H1 (cell line): ENCODE results near the gene ZC3H7B. TPM values are rescaled to one million over a fixed set of nuclear protein-coding genes. Genes with fewer than 3 reads are reported as not detected.

ENCODE experiments used
- CTCF ChIA-PET: fragments of 300-600 bp; sonication (Branson Sonifier 250); formaldehyde crosslinking; loops from one replicate; lab custom pipeline; 2021; ENCODE audit not compliant: partially characterized antibody; lab: Charles Lee
- POLR2A ChIA-PET: fragments of 300-600 bp; sonication (Branson Sonifier 250); formaldehyde crosslinking; loops from one replicate; lab custom pipeline; 2021; ENCODE audit warnings: inconsistent platforms; ENCODE audit not compliant: partially characterized antibody; lab: Charles Lee
- DNase-seq, 2 experiments: peaks; one replicate each; pipeline versions ENCODE4 v3.0.0 to v3.0.0-alpha.2; 2010 to 2022; ENCODE audit warnings: low spot score in 2 of 2, low read depth in 1 of 2, mixed read lengths in 1 of 2
- FAIRE-seq: peaks from 2 replicates; lab custom pipeline; 2011; peaks lifted over from hg19 to GRCh38; lab: Jason Lieb, UNC
- H2AFZ ChIP-seq: 2 replicates; pipeline ENCODE4 v1.8.1; 2012; ENCODE audit warnings: low read length, inconsistent platforms
- H2AK5ac ChIP-seq: 2 replicates; pipeline ENCODE4 v1.6.1; 2013; ENCODE audit warnings: low read depth, low read length
- H2BK120ac ChIP-seq: replicated peaks from 2 replicates; pipeline ENCODE3; 2013; ENCODE audit warnings: low read depth, low read length, inconsistent platforms
- H2BK12ac ChIP-seq: 2 replicates; pipeline ENCODE4 v1.6.1; 2013; ENCODE audit warnings: low read depth, low read length
- H2BK15ac ChIP-seq: 2 replicates; pipeline ENCODE4 v1.6.1; 2013; ENCODE audit warnings: low read length
- H2BK20ac ChIP-seq: 2 replicates; pipeline ENCODE4 v1.6.1; 2013; ENCODE audit warnings: low read length
- H2BK5ac ChIP-seq: 2 replicates; pipeline ENCODE4 v1.6.1; 2013; ENCODE audit warnings: low read depth, low read length
- H3K14ac ChIP-seq: 2 replicates; pipeline ENCODE4 v1.6.1; 2013; ENCODE audit warnings: inconsistent platforms; ENCODE audit not compliant: insufficient read length
- H3K18ac ChIP-seq: 2 replicates; pipeline ENCODE4 v1.6.1; 2013; ENCODE audit warnings: low read length; ENCODE audit errors: extremely low read depth
- H3K23ac ChIP-seq: 2 replicates; pipeline ENCODE4 v1.6.1; 2013; ENCODE audit warnings: inconsistent platforms; ENCODE audit not compliant: insufficient read length
- H3K23me2 ChIP-seq: 2 replicates; pipeline ENCODE4 v1.6.1; 2013; ENCODE audit warnings: low read depth, low read length
- H3K27ac ChIP-seq: 2 replicates; pipeline ENCODE4 v1.6.1; 2011; ENCODE audit warnings: low read depth, low read length, inconsistent platforms
- H3K27me3 ChIP-seq, 4 experiments: replicated peaks in 1 of 4; 1 replicate in 1 of 4; 2 replicates in 3 of 4; pipeline versions ENCODE4 v1.6.1 to v1.8.1; 2011 to 2013; ENCODE audit warnings: low read length in 3 of 4, mild to moderate bottlenecking in 3 of 4, inconsistent platforms in 2 of 4, mixed read lengths in 2 of 4, moderate library complexity in 1 of 4; ENCODE audit not compliant: control insufficient read depth in 3 of 4, insufficient read depth in 3 of 4; ENCODE audit errors: extremely low read depth in 1 of 4
- H3K36me3 ChIP-seq, 4 experiments: 2 replicates each; pipeline versions ENCODE4 v1.6.1 to v1.8.1; 2011 to 2013; ENCODE audit warnings: mild to moderate bottlenecking in 4 of 4, low read length in 3 of 4, moderate library complexity in 2 of 4, control low read depth in 1 of 4, inconsistent platforms in 1 of 4; ENCODE audit not compliant: insufficient read depth in 4 of 4, control insufficient read depth in 2 of 4
- H3K4ac ChIP-seq: replicated peaks from 2 replicates; pipeline ENCODE3; 2013; ENCODE audit warnings: low read length, low read depth, mixed read lengths, inconsistent platforms; ENCODE audit not compliant: insufficient read length
- H3K4me1 ChIP-seq, 4 experiments: replicated peaks in 1 of 4; 1 replicate in 1 of 4; 2 replicates in 3 of 4; pipeline versions ENCODE4 v1.6.1 to v1.8.1; 2011 to 2013; ENCODE audit warnings: low read length in 3 of 4, inconsistent platforms in 2 of 4, mixed read lengths in 1 of 4; ENCODE audit not compliant: insufficient read depth in 4 of 4, control insufficient read depth in 3 of 4
- H3K4me2 ChIP-seq, 2 experiments: 2 replicates each; pipeline versions ENCODE4 v1.6.1 to v1.8.1; 2011 to 2013; ENCODE audit warnings: low read depth in 2 of 2, low read length in 2 of 2, control low read depth in 1 of 2, inconsistent platforms in 1 of 2, mild to moderate bottlenecking in 1 of 2; ENCODE audit not compliant: insufficient read depth in 1 of 2
- H3K4me3 ChIP-seq, 4 experiments: fragments of 200-600, 300-600 bp in 1 of 4; sonication (generic), shearing (Covaris generic), sonication (Bioruptor Twin) in 1 of 4; 2 replicates each; pipeline versions ENCODE4 v1.5.1 to v1.8.1; 2011 to 2016; ENCODE audit warnings: low read length in 4 of 4, low read depth in 3 of 4, control low read depth in 2 of 4, inconsistent platforms in 2 of 4, mild to moderate bottlenecking in 2 of 4, mixed read lengths in 1 of 4, moderate library complexity in 1 of 4; ENCODE audit not compliant: insufficient read depth in 2 of 4; ENCODE audit errors: extremely low read depth in 1 of 4
- H3K56ac ChIP-seq: replicated peaks from 2 replicates; pipeline ENCODE3; 2013; ENCODE audit warnings: low read depth, mild to moderate bottlenecking, mixed read lengths, low read length, inconsistent platforms; ENCODE audit not compliant: insufficient read length
- H3K79me1 ChIP-seq: 2 replicates; pipeline ENCODE4 v1.6.1; 2013; ENCODE audit warnings: low read depth, low read length, control low read depth
- H3K79me2 ChIP-seq, 2 experiments: 2 replicates each; pipeline versions ENCODE4 v1.6.1 to v1.8.1; 2012 to 2013; ENCODE audit warnings: low read length in 2 of 2, mild to moderate bottlenecking in 2 of 2, inconsistent platforms in 1 of 2; ENCODE audit not compliant: insufficient read depth in 2 of 2, control insufficient read depth in 1 of 2
- H3K9ac ChIP-seq, 4 experiments: replicated peaks in 1 of 4; 1 replicate in 1 of 4; 2 replicates in 3 of 4; pipeline versions ENCODE4 v1.6.1 to v1.8.1; 2011 to 2013; ENCODE audit warnings: low read depth in 3 of 4, low read length in 3 of 4, control low read depth in 2 of 4, mild to moderate bottlenecking in 2 of 4, moderate library complexity in 2 of 4, inconsistent platforms in 1 of 4; ENCODE audit errors: extremely low read depth in 1 of 4
- H3K9me3 ChIP-seq, 2 experiments: 2 replicates each; pipeline versions ENCODE4 v1.6.1 to v1.8.1; 2012 to 2013; ENCODE audit warnings: mild to moderate bottlenecking in 2 of 2, moderate library complexity in 2 of 2, control low read depth in 1 of 2, inconsistent platforms in 1 of 2, low read depth in 1 of 2, low read length in 1 of 2, mixed read lengths in 1 of 2; ENCODE audit not compliant: insufficient read depth in 2 of 2
- H4K20me1 ChIP-seq, 2 experiments: replicated peaks in 1 of 2; 2 replicates each; pipeline versions ENCODE3 to v1.8.1; 2011 to 2013; ENCODE audit warnings: inconsistent platforms in 2 of 2, low read length in 2 of 2, mild to moderate bottlenecking in 1 of 2; ENCODE audit not compliant: insufficient read depth in 2 of 2, control insufficient read depth in 1 of 2
- H4K5ac ChIP-seq: 2 replicates; pipeline ENCODE4 v1.6.1; 2013; ENCODE audit warnings: low read length, low read depth, mixed read lengths, inconsistent platforms; ENCODE audit not compliant: insufficient read length
- H4K8ac ChIP-seq: 2 replicates; pipeline ENCODE4 v1.8.0; 2013; ENCODE audit warnings: mild to moderate bottlenecking, moderate library complexity, low read length, inconsistent platforms; ENCODE audit not compliant: insufficient read depth; ENCODE audit errors: extremely low read depth
- H4K91ac ChIP-seq: replicated peaks from 2 replicates; pipeline ENCODE3; 2013; ENCODE audit warnings: low read length, mixed read lengths, inconsistent platforms; ENCODE audit not compliant: insufficient read length
- KDM1A ChIP-seq: fragments of 200-600, 300-600 bp; sonication (generic); IDR thresholded peaks from 2 replicates; pipeline ENCODE4 v1.7.1; 2016; ENCODE audit warnings: mild to moderate bottlenecking, low read length, borderline replicate concordance
- MAFK ChIP-seq: IDR thresholded peaks from 2 replicates; pipeline ENCODE4 v1.6.1; 2012; ENCODE audit warnings: low read depth, mild to moderate bottlenecking, improper control_type of control experiment, low read length
- TEAD4 ChIP-seq: IDR thresholded peaks from 2 replicates; pipeline ENCODE4 v1.6.1; 2012; ENCODE audit warnings: low read depth, low read length, inconsistent platforms, mixed read lengths
- WGBS, 2 experiments: shearing (Covaris generic) in 1 of 2; methylation state at CpG; one replicate each; pipeline versions ENCODE4 v1.1.6 to v1.1.7; 2013 to 2015; ENCODE audit warnings: low lambda C conversion rate in 2 of 2, mixed read lengths in 2 of 2, inconsistent platforms in 1 of 2, low coverage in 1 of 2, missing lambda C conversion rate in 1 of 2; ENCODE audit not compliant: insufficient replicate concordance in 2 of 2, insufficient coverage in 1 of 2, insufficient read length in 1 of 2; ENCODE audit errors: extremely low coverage in 1 of 2, missing lambda C conversion rate in 1 of 2; 5-methylcytosine and 5-hydroxymethylcytosine counted together
- polyA plus RNA-seq, 7 experiments: library from polyadenylated mRNA; depleted of rRNA in 3 of 7; stranded (reverse) in 5 of 7; unstranded in 2 of 7; fragments of >200 nt in 5 of 7; fragments of 200-250 nt in 2 of 7; gene quantifications; 1 replicate in 5 of 7; 2 replicates in 1 of 7; 4 replicates in 1 of 7; pipeline versions ENCODE4 v1.2.1 to v1.2.3, GENCODE V29; 2011 to 2013; ENCODE audit warnings: missing spikeins in 2 of 7, mixed read lengths in 2 of 7
- total RNA-seq: library from RNA; stranded (reverse); fragmentation: NEBNext Ultra II Directional; extraction: Animal tissue kit (Norgen Biotek cat#: 25700); gene quantifications from 2 replicates; pipeline ENCODE4 v1.2.1, GENCODE V29; 2021

The ZC3H7B gene
- total and polyA plus RNA-seq, 2 of the 8 experiments (the other 6 are each of a cell fraction or from before 2014, with no cell fraction given): 35.5 to 78.6 TPM

DNA sequence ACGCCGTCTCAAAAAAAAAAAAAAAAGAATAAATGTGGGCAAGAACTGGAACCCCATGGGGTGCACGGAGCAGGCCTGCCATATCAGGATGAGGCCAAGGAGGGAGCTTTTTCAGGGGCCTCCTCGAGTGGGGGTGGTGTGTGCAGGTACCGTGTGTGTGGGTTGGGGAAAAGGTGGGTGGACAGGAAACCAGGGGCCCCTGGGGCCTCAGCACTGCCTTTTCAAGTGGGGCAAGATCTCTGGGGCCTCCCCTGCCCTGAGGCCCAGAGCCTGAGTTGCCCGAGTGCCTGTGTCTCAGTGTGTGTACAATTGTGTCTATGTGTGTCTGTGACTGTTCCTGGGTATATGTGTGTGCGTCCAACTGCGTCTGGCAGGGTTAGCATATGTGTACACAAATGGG is 104.3 kb downstream of the ZC3H7B start:
- Histone ChIP-seq H3K36me3 (no peaks in the 10 kb centered on the region), H3K4me1 (no peaks in the 10 kb centered on the region), H2BK15ac (no peak overlapping the region), H2AK5ac (no peak overlapping the region), H4K5ac (no peak overlapping the region), H2BK12ac (no peak overlapping the region), H3K79me2 (no peaks in the 10 kb centered on the region), H3K56ac (no peak overlapping the region), H3K23me2 (no peaks in the 10 kb centered on the region), H3K9ac (no peak overlapping the region), H2BK5ac (no peak overlapping the region), H4K20me1 (no peaks in the 10 kb centered on the region), H3K27me3 (no peaks in the 10 kb centered on the region), H2BK120ac (no peak overlapping the region), H2BK20ac (no peak overlapping the region), H3K4me3 (no peak overlapping the region), H3K79me1 (no peaks in the 10 kb centered on the region), H3K27ac (no peak overlapping the region), H2AFZ (no peak overlapping the region), H4K8ac (no peak overlapping the region), H3K4me2 (no peak overlapping the region), H3K18ac (no peak overlapping the region), H3K4ac (no peak overlapping the region), H3K9me3 (no peaks in the 10 kb centered on the region), H3K14ac (no peak overlapping the region), H3K23ac (no peak overlapping the region), H4K91ac (no peak overlapping the region)
- POLR2A ChIA-PET: interaction anchor here (0.6 to 9.8 kb wide), 4 partner anchors 42 to 121 kb away, joined by 3 to 106 read pairs (median 10); partner anchors contain the start of gene TOB2
- WGBS, 2 experiments: 92% methylated on average over 6 of the region's 8 CpGs; no CpG with 5 or more reads in 1 of the 2 experiments
- CTCF ChIA-PET: interaction anchor here (0.6 to 15.8 kb wide), 6 partner anchors 15 to 122 kb away, joined by 3 to 269 read pairs (median 23); no protein-coding TSS in a partner anchor
- no peak for TF ChIP-seq TEAD4
- TF ChIP-seq KDM1A: no peak
- no peak for TF ChIP-seq MAFK
- no peak for FAIRE-seq
- DNase-seq: no peak
